Fibroblast of peridontal ligament (primary cell): Measurements from ENCODE around the gene CNTFR.

Experiments
- DNase-seq: peaks from one replicate; pipeline ENCODE4 v3.0.0-alpha.2; 2010; ENCODE audit errors: extremely low read depth

CNTFR gene

GRCh38 chr9:34507556-34507955, 82.0 kb downstream of the CNTFR start:
- DNase-seq, result no peak

GRCh38 chr9:34506623-34507022, 82.9 kb downstream of the CNTFR start:
- DNase-seq, result no peak

- no peak for DNase-seq
Observed at GRCh38 chr9:34505370-34506120, 84.0 kb downstream of the CNTFR start.

- no peak for DNase-seq
Observed at GRCh38 chr9:34503406-34503805, 86.1 kb downstream of the CNTFR start.

GRCh38 chr9:34502891-34503290, 86.6 kb downstream of the CNTFR start:
- no peak for DNase-seq

- DNase-seq, result no peak
Observed at GRCh38 chr9:34502471-34502870, 87.1 kb downstream of the CNTFR start.

- peak; percentile 67 for DNase-seq
Observed at GRCh38 chr9:34501889-34502425, 87.6 kb downstream of the CNTFR start.
